Thoracic aorta (tissue), 2 donors: Measurements from ENCODE around the gene EPGN. TPM values are rescaled to one million over a fixed set of nuclear protein-coding genes. Genes with fewer than 3 reads are reported as not detected.

ENCODE experiments used
- ATAC-seq: fragments of 150-250 bp; one replicate; pipeline ENCODE4 v1.8.0; 2017; ENCODE audit warnings: low read depth; ENCODE audit not compliant: insufficient number of reproducible peaks, low FRiP score
- DNase-seq: peaks from one replicate; pipeline ENCODE4 v3.0.0-alpha.2; 2020; ENCODE audit warnings: low spot score
- H3K27ac ChIP-seq, 2 donors: fragments of 200-600 bp; sonication (generic); 1 replicate in 1 of 2; 2 replicates in 1 of 2; pipeline ENCODE4 v1.5.1; 2016; ENCODE audit warnings: mild to moderate bottlenecking in 2 of 2, moderate library complexity in 2 of 2
- H3K27me3 ChIP-seq: fragments of 200-600 bp; sonication (generic); replicated peaks from 2 replicates; pipeline ENCODE4 v1.6.0; 2016; ENCODE audit warnings: mild to moderate bottlenecking; ENCODE audit not compliant: insufficient read depth
- H3K36me3 ChIP-seq: fragments of 200-600 bp; sonication (generic); one replicate; pipeline ENCODE4 v1.5.1; 2016
- H3K4me1 ChIP-seq, 2 donors: fragments of 200-600 bp; sonication (generic); 1 replicate in 1 of 2; 2 replicates in 1 of 2; pipeline versions ENCODE4 v1.5.1 to v1.6.0; 2016; ENCODE audit warnings: low read depth in 2 of 2, mild to moderate bottlenecking in 1 of 2; ENCODE audit not compliant: control insufficient read depth in 1 of 2
- H3K4me3 ChIP-seq: fragments of 200-600 bp; sonication (generic); 2 replicates; pipeline ENCODE4 v1.5.1; 2016; ENCODE audit warnings: mild to moderate bottlenecking
- H3K9me3 ChIP-seq: fragments of 200-600 bp; sonication (generic); 2 replicates; pipeline ENCODE4 v1.5.1; 2016
- total RNA-seq, 2 donors: library from RNA; depleted of rRNA; stranded (reverse); fragments of >200 nt; gene quantifications; one replicate each; pipeline versions ENCODE4 v1.1.0 to v1.2.3, GENCODE V29; 2016
- TF ChIP-seq, protein P1 (sequence below): fragments of 200-600 bp; sonication (generic); IDR thresholded peaks from one replicate; pipeline ENCODE4 v1.5.1; 2019; ENCODE audit warnings: antibody characterized with exemption

EPGN gene
- total RNA-seq, 2 donors from 2014 or later, result 1.6 TPM; not detected in 1

DNA sequence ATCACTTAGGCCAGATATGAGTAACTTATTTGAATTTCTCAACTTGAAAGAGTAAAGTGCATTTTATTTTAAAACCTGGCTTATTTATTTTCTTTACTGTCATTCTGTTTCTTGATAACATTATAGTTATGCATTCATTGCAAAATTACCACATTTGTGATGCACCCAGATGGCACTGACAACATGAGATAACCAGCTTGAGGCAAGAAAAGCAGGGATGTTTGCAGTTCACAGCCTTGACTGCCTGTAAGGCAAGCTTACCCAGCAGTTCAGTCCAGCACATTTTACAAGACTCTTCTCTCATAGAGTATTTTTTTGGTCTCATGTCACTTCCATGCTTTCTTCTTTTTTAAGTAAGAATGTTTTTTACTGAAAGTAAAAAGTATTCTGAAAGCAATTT is 25.3 kb upstream of the EPGN start:
- no peak for ATAC-seq
- Histone ChIP-seq H3K27me3 (no peaks in the 10 kb centered on the region), H3K36me3 (no peaks in the 10 kb centered on the region), H3K27ac (no peak overlapping the region), H3K9me3 (no peaks in the 10 kb centered on the region), H3K4me3 (no peak overlapping the region), H3K4me1 (no peaks in the 10 kb centered on the region)
- TF ChIP-seq, protein P1, sequence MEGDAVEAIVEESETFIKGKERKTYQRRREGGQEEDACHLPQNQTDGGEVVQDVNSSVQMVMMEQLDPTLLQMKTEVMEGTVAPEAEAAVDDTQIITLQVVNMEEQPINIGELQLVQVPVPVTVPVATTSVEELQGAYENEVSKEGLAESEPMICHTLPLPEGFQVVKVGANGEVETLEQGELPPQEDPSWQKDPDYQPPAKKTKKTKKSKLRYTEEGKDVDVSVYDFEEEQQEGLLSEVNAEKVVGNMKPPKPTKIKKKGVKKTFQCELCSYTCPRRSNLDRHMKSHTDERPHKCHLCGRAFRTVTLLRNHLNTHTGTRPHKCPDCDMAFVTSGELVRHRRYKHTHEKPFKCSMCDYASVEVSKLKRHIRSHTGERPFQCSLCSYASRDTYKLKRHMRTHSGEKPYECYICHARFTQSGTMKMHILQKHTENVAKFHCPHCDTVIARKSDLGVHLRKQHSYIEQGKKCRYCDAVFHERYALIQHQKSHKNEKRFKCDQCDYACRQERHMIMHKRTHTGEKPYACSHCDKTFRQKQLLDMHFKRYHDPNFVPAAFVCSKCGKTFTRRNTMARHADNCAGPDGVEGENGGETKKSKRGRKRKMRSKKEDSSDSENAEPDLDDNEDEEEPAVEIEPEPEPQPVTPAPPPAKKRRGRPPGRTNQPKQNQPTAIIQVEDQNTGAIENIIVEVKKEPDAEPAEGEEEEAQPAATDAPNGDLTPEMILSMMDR, result no peak
- DNase-seq, result no peak

DNA sequence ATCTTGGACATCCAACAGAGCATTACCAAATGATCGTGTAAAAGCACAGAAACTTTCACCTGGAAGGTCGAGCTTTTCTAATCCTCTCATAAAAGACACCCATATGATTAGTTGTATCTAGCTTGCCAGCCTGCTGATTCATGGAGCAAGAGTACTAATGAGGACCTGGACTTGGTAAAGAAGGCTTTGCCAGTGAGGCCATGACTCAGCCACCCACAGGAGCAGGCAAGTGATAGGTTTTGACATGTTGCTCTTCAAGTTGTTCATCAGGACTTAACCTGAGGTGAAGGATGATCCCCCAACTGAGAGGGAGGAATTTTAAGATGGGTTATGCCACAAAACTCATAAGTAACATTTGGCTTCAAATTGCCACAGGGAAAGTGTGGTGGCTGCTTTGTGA is 24.7 kb upstream of the EPGN start:
- TF ChIP-seq, protein P1, result no peak
- no peak for DNase-seq
- no peaks in the 10 kb centered on the region for H3K9me3 ChIP-seq
- H3K4me1 ChIP-seq, result no peaks in the 10 kb centered on the region
- H3K27ac ChIP-seq, result no peak overlapping the region
- no peak for ATAC-seq
- no peaks in the 10 kb centered on the region for H3K27me3 ChIP-seq
- H3K4me3 ChIP-seq, result no peak overlapping the region
- no peaks in the 10 kb centered on the region for H3K36me3 ChIP-seq

DNA sequence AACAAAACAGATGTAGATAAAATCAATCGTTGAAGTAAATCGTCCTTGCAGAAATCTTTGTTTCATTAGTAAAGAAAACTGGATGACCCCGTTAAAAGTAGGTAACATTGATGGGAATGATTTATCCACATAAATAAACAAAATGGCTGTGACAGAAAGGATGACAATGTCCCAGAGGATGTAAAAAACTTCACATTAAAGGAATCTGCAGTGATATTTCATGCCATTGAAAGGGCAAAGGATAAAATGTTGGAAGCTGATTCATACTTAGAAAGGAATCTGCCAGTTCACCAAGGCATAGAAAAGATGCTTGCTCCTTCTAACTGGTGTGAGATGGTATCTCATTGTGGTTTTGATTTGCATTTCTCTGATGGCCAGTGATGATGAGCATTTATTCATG is 24.2 kb upstream of the EPGN start:
- no peak for DNase-seq
- Histone ChIP-seq H3K27ac (no peak overlapping the region), H3K27me3 (no peaks in the 10 kb centered on the region), H3K9me3 (no peaks in the 10 kb centered on the region), H3K4me1 (no peaks in the 10 kb centered on the region), H3K36me3 (no peaks in the 10 kb centered on the region), H3K4me3 (no peak overlapping the region)
- TF ChIP-seq, protein P1, result no peak
- ATAC-seq, result no peak

DNA sequence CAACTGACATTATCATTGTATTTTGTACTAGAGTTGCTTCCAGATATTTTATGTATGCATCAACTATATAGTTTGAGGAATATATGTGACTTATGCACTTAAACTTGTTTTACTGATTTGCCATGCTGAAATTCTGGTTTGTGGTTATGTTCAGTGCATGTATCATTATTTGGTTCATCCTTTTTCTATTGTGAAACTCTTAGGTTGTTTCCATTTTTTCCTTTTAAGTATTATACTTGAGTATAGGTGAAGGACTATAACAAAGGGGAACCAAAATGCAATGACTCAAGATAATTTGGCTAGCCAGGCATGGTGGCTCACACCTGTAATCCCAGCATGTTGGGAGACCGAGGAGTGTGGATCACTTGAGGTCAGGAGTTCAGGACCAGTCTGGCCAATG is 21.1 kb upstream of the EPGN start:
- TF ChIP-seq, protein P1, result no peak
- DNase-seq (no peak), ATAC-seq (no peak)
- Histone ChIP-seq H3K4me1 (no peaks in the 10 kb centered on the region), H3K36me3 (no peaks in the 10 kb centered on the region), H3K4me3 (no peak overlapping the region), H3K27me3 (no peaks in the 10 kb centered on the region), H3K27ac (no peak overlapping the region), H3K9me3 (no peaks in the 10 kb centered on the region)

DNA sequence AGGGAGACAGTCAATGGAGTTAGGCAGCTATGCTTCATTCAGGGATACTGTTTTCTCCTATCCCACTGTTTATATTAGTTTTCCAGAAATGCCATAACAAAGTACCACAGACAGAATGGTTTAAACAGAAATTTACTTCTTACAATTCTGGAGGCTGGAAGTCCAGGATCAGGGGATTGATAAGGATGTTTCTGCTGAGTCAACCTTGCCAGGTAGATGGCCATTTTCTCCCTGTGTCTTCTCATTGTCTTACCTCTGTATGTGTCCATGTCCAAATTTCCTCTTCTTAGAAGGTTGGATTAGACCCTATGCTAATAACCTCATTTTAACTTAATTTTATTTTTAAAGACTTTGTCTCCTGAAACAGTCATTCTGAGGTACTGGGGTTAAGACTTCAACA is 20.5 kb upstream of the EPGN start:
- H3K9me3 ChIP-seq, result no peaks in the 10 kb centered on the region
- DNase-seq, result no peak
- no peak for ATAC-seq
- H3K27ac ChIP-seq, result no peak overlapping the region
- TF ChIP-seq, protein P1, result no peak
- no peaks in the 10 kb centered on the region for H3K27me3 ChIP-seq
- no peak overlapping the region for H3K4me3 ChIP-seq
- no peaks in the 10 kb centered on the region for H3K36me3 ChIP-seq
- H3K4me1 ChIP-seq, result no peaks in the 10 kb centered on the region
